H9 (cell line): ENCODE measurements around the gene THSD4. TPM values are rescaled to one million over a fixed set of nuclear protein-coding genes. Genes with fewer than 3 reads are reported as not detected.
A peak's percentile ranks its signal among the peaks of the same experiment; 100 is the strongest.

Experiments
- DNase-seq: peaks from one replicate; pipeline ENCODE4 v3.0.0-alpha.2; 2017
- H2AFZ ChIP-seq: one replicate; pipeline ENCODE4 v1.6.1; 2013; ENCODE audit warnings: mild to moderate bottlenecking, low read length, control low read depth, moderate library complexity
- H2AK5ac ChIP-seq: 2 replicates; pipeline ENCODE4 v1.6.1; 2013; ENCODE audit warnings: low read length, control low read depth, mixed read lengths; ENCODE audit not compliant: insufficient read length
- H2BK120ac ChIP-seq: one replicate; pipeline ENCODE4 v1.6.1; 2013; ENCODE audit warnings: low read depth, mild to moderate bottlenecking, low read length, control low read depth, inconsistent platforms; ENCODE audit not compliant: poor library complexity, severe bottlenecking
- H2BK12ac ChIP-seq: 2 replicates; pipeline ENCODE4 v1.6.1; 2013; ENCODE audit warnings: low read length, control low read depth, mixed read lengths, low read depth; ENCODE audit not compliant: insufficient read length
- H2BK15ac ChIP-seq: 2 replicates; pipeline ENCODE4 v1.6.1; 2013; ENCODE audit warnings: low read depth, low read length, control low read depth
- H2BK20ac ChIP-seq: one replicate; pipeline ENCODE4 v1.6.1; 2013; ENCODE audit warnings: low read depth, mild to moderate bottlenecking, low read length, control low read depth, inconsistent platforms; ENCODE audit not compliant: poor library complexity, severe bottlenecking
- H2BK5ac ChIP-seq: 2 replicates; pipeline ENCODE4 v1.6.1; 2013; ENCODE audit warnings: low read length, control low read depth, mixed read lengths; ENCODE audit not compliant: insufficient read length
- H3K14ac ChIP-seq: 2 replicates; pipeline ENCODE4 v1.6.1; 2013; ENCODE audit warnings: low read length, control low read depth; ENCODE audit not compliant: insufficient read depth
- H3K18ac ChIP-seq: 2 replicates; pipeline ENCODE4 v1.6.1; 2013; ENCODE audit warnings: low read depth, mild to moderate bottlenecking, mixed read lengths, low read length, control low read depth; ENCODE audit not compliant: insufficient read length
- H3K23ac ChIP-seq: 2 replicates; pipeline ENCODE4 v1.6.1; 2013; ENCODE audit warnings: low read length, control low read depth, mixed read lengths, low read depth; ENCODE audit not compliant: insufficient read length
- H3K23me2 ChIP-seq: 2 replicates; pipeline ENCODE4 v1.6.1; 2013; ENCODE audit warnings: low read depth, mild to moderate bottlenecking, mixed read lengths, low read length, control low read depth; ENCODE audit not compliant: insufficient read length, poor library complexity, severe bottlenecking
- H3K27ac ChIP-seq: 2 replicates; pipeline ENCODE4 v1.5.1; 2013; ENCODE audit warnings: low read length, control low read depth, mixed read lengths, low read depth; ENCODE audit not compliant: insufficient read length
- H3K27me3 ChIP-seq: 2 replicates; pipeline ENCODE4 v1.6.1; 2013; ENCODE audit warnings: low read length, control low read depth, inconsistent platforms; ENCODE audit not compliant: insufficient read depth
- H3K4ac ChIP-seq: 2 replicates; pipeline ENCODE4 v1.6.1; 2013; ENCODE audit warnings: low read depth, mild to moderate bottlenecking, control low read depth, inconsistent platforms, low read length, moderate library complexity
- H3K4me1 ChIP-seq: 2 replicates; pipeline ENCODE4 v1.6.1; 2013; ENCODE audit warnings: low read length, control low read depth, inconsistent platforms; ENCODE audit not compliant: insufficient read depth
- H3K4me2 ChIP-seq: 2 replicates; pipeline ENCODE4 v1.6.1; 2013; ENCODE audit warnings: low read length, control low read depth, mixed read lengths; ENCODE audit not compliant: insufficient read length, insufficient read depth
- H3K56ac ChIP-seq: 2 replicates; pipeline ENCODE4 v1.6.1; 2013; ENCODE audit warnings: low read depth, mild to moderate bottlenecking, mixed read lengths, low read length, control low read depth; ENCODE audit not compliant: insufficient read length
- H3K79me1 ChIP-seq: 2 replicates; pipeline ENCODE4 v1.6.1; 2013; ENCODE audit warnings: low read depth, mild to moderate bottlenecking, moderate library complexity, low read length, control low read depth, inconsistent platforms; ENCODE audit not compliant: insufficient read depth, poor library complexity, severe bottlenecking
- H3K79me2 ChIP-seq: 2 replicates; pipeline ENCODE4 v1.6.1; 2013; ENCODE audit warnings: low read length, control low read depth, inconsistent platforms; ENCODE audit not compliant: insufficient read depth
- H3K9ac ChIP-seq: 2 replicates; pipeline ENCODE4 v1.6.1; 2013; ENCODE audit warnings: low read length, control low read depth, mixed read lengths; ENCODE audit not compliant: insufficient read length; ENCODE audit errors: extremely low read depth
- H3K9me3 ChIP-seq: one replicate; pipeline ENCODE4 v1.6.1; 2013; ENCODE audit warnings: low read depth, low read length, inconsistent platforms; ENCODE audit not compliant: control insufficient read depth
- H3T11ph ChIP-seq: one replicate; pipeline ENCODE4 v1.6.1; 2013; ENCODE audit warnings: mild to moderate bottlenecking, low read length, control low read depth, inconsistent platforms
- H4K20me1 ChIP-seq: one replicate; pipeline ENCODE4 v1.6.1; 2013; ENCODE audit not compliant: control insufficient read depth, insufficient read length, insufficient read depth
- H4K5ac ChIP-seq: 2 replicates; pipeline ENCODE4 v1.6.1; 2013; ENCODE audit warnings: low read depth, mild to moderate bottlenecking, mixed read lengths, low read length, control low read depth; ENCODE audit not compliant: insufficient read length
- H4K8ac ChIP-seq: replicated peaks from 2 replicates; pipeline ENCODE4 v1.6.1; 2013; ENCODE audit warnings: low read length, control low read depth, mixed read lengths, low read depth; ENCODE audit not compliant: insufficient read length
- H4K91ac ChIP-seq: 2 replicates; pipeline ENCODE4 v1.6.1; 2013; ENCODE audit warnings: low read depth, mild to moderate bottlenecking, moderate library complexity, mixed read lengths, low read length, control low read depth; ENCODE audit not compliant: insufficient read length
- H3K27ac Mint-ChIP-seq, 3 experiments: 2 replicates in 2 of 3; 3 replicates in 1 of 3; pipeline ENCODE4 v1.8.0; 2020 to 2021; ENCODE audit warnings: mixed read lengths in 3 of 3, mild to moderate bottlenecking in 1 of 3, moderate library complexity in 1 of 3
- H3K27me3 Mint-ChIP-seq: 2 replicates; pipeline ENCODE4 v1.8.0; 2021; ENCODE audit warnings: low read depth, mild to moderate bottlenecking, moderate library complexity, mixed read lengths
- H3K36me3 Mint-ChIP-seq, 3 experiments: 2 replicates in 2 of 3; 3 replicates in 1 of 3; pipeline ENCODE4 v1.8.0; 2020 to 2021; ENCODE audit warnings: low read depth in 3 of 3, mixed read lengths in 3 of 3; ENCODE audit not compliant: insufficient read depth in 1 of 3
- H3K4me1 Mint-ChIP-seq, 2 experiments: 2 replicates each; pipeline ENCODE4 v1.8.0; 2020; ENCODE audit warnings: mixed read lengths in 2 of 2
- H3K4me3 Mint-ChIP-seq, 2 experiments: 2 replicates in 1 of 2; 3 replicates in 1 of 2; pipeline ENCODE4 v1.8.0; 2020 to 2021; ENCODE audit warnings: mild to moderate bottlenecking in 2 of 2, mixed read lengths in 2 of 2, moderate library complexity in 1 of 2
- H3K9me3 Mint-ChIP-seq, 2 experiments: 2 replicates in 1 of 2; 3 replicates in 1 of 2; pipeline ENCODE4 v1.8.0; 2020; ENCODE audit warnings: mild to moderate bottlenecking in 2 of 2, mixed read lengths in 2 of 2, moderate library complexity in 1 of 2
- CTCF ChIP-seq: fragments of 200-600 bp; sonication (generic); conservative IDR thresholded peaks from 3 replicates; pipeline ENCODE4 v1.8.0; 2021; ENCODE audit warnings: antibody characterized with exemption, mild to moderate bottlenecking
- WGBS: extraction: QIAGEN DNeasy Blood & Tissue Kit; methylation state at CpG from one replicate; pipeline ENCODE4 v1.1.7; 2013; ENCODE audit warnings: missing lambda C conversion rate, low lambda C conversion rate, mixed read lengths; ENCODE audit not compliant: insufficient read length; ENCODE audit errors: extremely low coverage; 5-methylcytosine and 5-hydroxymethylcytosine counted together
- total RNA-seq: library from RNA; stranded (reverse); gene quantifications from 2 replicates; pipeline ENCODE4 v1.2.1, GENCODE V29; 2021

THSD4 gene
- total RNA-seq, 1 experiment from 2014 or later, result 5.5 TPM

GRCh38 chr15:71592203-71592602, 476.9 kb downstream of the THSD4 start:
- Histone ChIP-seq H3K79me2 (no peaks in the 10 kb centered on the region), H2BK120ac (no peak overlapping the region), H3K23ac (no peak overlapping the region), H3K27ac (no peak overlapping the region), H4K20me1 (no peaks in the 10 kb centered on the region), H2BK20ac (no peak overlapping the region), H2BK15ac (no peak overlapping the region), H3T11ph (no peak overlapping the region), H3K9ac (no peak overlapping the region), H2BK5ac (no peak overlapping the region), H4K8ac (no peak overlapping the region), H3K23me2 (no peaks in the 10 kb centered on the region), H3K4me2 (no peak overlapping the region), H3K18ac (no peak overlapping the region), H4K5ac (no peak overlapping the region), H4K91ac (no peak overlapping the region), H3K79me1 (no peaks in the 10 kb centered on the region), H3K9me3 (no peaks in the 10 kb centered on the region), H2AK5ac (no peak overlapping the region), H3K56ac (no peak overlapping the region), H2BK12ac (no peak overlapping the region), H3K14ac (no peak overlapping the region; the same call in 1 of the 2 replicates), H2AFZ (no peak overlapping the region), H3K4me1 (peaks cover 2% of the 10 kb centered on the region; the same call in 1 of the 2 replicates), H3K27me3 (no peaks in the 10 kb centered on the region), H3K4ac (no peak overlapping the region)
- no CpG with 5 or more reads among the region's 6 CpGs for WGBS
- peaks cover 4 to 17% (median 6%) of the 10 kb centered on the region in 3 experiments; a peak in 6 of 7 replicates for H3K36me3 Mint-ChIP-seq
- no peak for DNase-seq
- peaks cover 2% of the 10 kb centered on the region; the same call in 1 of the 2 replicates for H3K27me3 Mint-ChIP-seq
- H3K4me3 Mint-ChIP-seq, result no peak overlapping the region
- H3K4me1 Mint-ChIP-seq, result peaks cover 19 to 24% of the 10 kb centered on the region in 2 experiments
- peaks cover 6 to 11% of the 10 kb centered on the region in 2 experiments; a peak in 4 of 5 replicates for H3K9me3 Mint-ChIP-seq
- peak overlapping the region in 1 of 3 experiments; percentile 54; a peak in 1 of 7 replicates for H3K27ac Mint-ChIP-seq
- no peak for TF ChIP-seq CTCF
